HepG2 (cell line): ENCODE data around the gene MTREX. TPM values are rescaled to one million over a fixed set of nuclear protein-coding genes. Genes with fewer than 3 reads are reported as not detected.

Source experiments
- ATAC-seq: fragments of 200-7000 bp; cut with Tn5 transposase; 3 replicates; pipeline ENCODE4 v1.9.1; 2020; ENCODE audit warnings: mild to moderate bottlenecking, moderate library complexity
- BruUV-seq: library from RNA; stranded (reverse); fragments of 400-500 nt; replicated peaks from 2 replicates; lab custom pipeline; 2021; lab: Mats Ljungman, UMichigan
- CTCF ChIA-PET: fragments of 300-600 bp; formaldehyde crosslinking; extraction: SDS; loops from one replicate; lab custom pipeline; 2021; ENCODE audit warnings: low total read pairs, inconsistent platforms, low intra/inter-chr PET ratio; lab: Yijun Ruan, JAX
- POLR2A ChIA-PET: fragments of 350-600 bp; sonication (Branson Sonifier 250); formaldehyde crosslinking; loops from one replicate; lab custom pipeline; 2020; ENCODE audit warnings: antibody characterized with exemption, inconsistent platforms; lab: Yijun Ruan, JAX
- DNase-seq: peaks from one replicate; pipeline ENCODE4 v3.0.0-alpha.2; 2015; ENCODE audit warnings: low spot score
- FAIRE-seq: peaks from 3 replicates; lab custom pipeline; 2011; peaks lifted over from hg19 to GRCh38; lab: Jason Lieb, UNC
- H2AFZ ChIP-seq: one replicate; pipeline ENCODE4 v1.6.1; 2011; ENCODE audit warnings: low read length, inconsistent platforms
- H3K27ac ChIP-seq: fragments of 300-600 bp; 3 replicates; pipeline ENCODE4 v1.8.0; 2011; ENCODE audit warnings: mixed run types, mild to moderate bottlenecking, mixed read lengths, low read length, inconsistent platforms; ENCODE audit not compliant: insufficient read depth; ENCODE audit errors: extremely low read length
- H3K27me3 ChIP-seq, 2 experiments: fragments of 200-600 bp in 1 of 2; 2 replicates in 1 of 2; 3 replicates in 1 of 2; pipeline versions ENCODE4 v1.6.0 to v1.8.0; 2011; ENCODE audit warnings: low read length in 2 of 2, mild to moderate bottlenecking in 2 of 2, moderate library complexity in 2 of 2, inconsistent platforms in 1 of 2; ENCODE audit not compliant: insufficient read depth in 2 of 2, control insufficient read depth in 1 of 2
- H3K36me3 ChIP-seq, 2 experiments: fragments of 200-600 bp in 1 of 2; replicated peaks in 1 of 2; 2 replicates in 1 of 2; 3 replicates in 1 of 2; pipeline versions ENCODE4 v1.5.1 to v1.8.0; 2011; ENCODE audit warnings: low read length in 2 of 2, inconsistent platforms in 1 of 2; ENCODE audit not compliant: insufficient read depth in 2 of 2, control insufficient read depth in 1 of 2
- H3K4me1 ChIP-seq: 2 replicates; pipeline ENCODE4 v1.5.1; 2012; ENCODE audit warnings: low read length, inconsistent platforms; ENCODE audit not compliant: insufficient read depth
- H3K4me2 ChIP-seq: 2 replicates; pipeline ENCODE4 v1.6.0; 2011; ENCODE audit warnings: low read depth, low read length, inconsistent platforms
- H3K4me3 ChIP-seq, 3 experiments: fragments of 200-600 bp in 1 of 3; sonication (generic), shearing (Covaris generic) in 1 of 3; replicated peaks in 1 of 3; 2 replicates each; pipeline ENCODE4 v1.5.1; 2011 to 2016; ENCODE audit warnings: low read length in 3 of 3, inconsistent platforms in 2 of 3, low read depth in 2 of 3, mild to moderate bottlenecking in 2 of 3, control low read depth in 1 of 3, mixed read lengths in 1 of 3; ENCODE audit not compliant: insufficient read depth in 1 of 3
- H3K79me2 ChIP-seq: one replicate; pipeline ENCODE4 v1.6.1; 2011; ENCODE audit warnings: low read length, inconsistent platforms; ENCODE audit not compliant: insufficient read depth
- H3K9ac ChIP-seq: 2 replicates; pipeline ENCODE4 v1.6.0; 2011; ENCODE audit warnings: mild to moderate bottlenecking, low read depth, low read length, inconsistent platforms; ENCODE audit not compliant: insufficient read depth
- H3K9me3 ChIP-seq: 2 replicates; pipeline ENCODE4 v1.5.1; 2012; ENCODE audit warnings: mild to moderate bottlenecking, low read length
- H4K20me1 ChIP-seq: 2 replicates; pipeline ENCODE4 v1.6.0; 2011; ENCODE audit warnings: inconsistent platforms, mild to moderate bottlenecking, low read length, moderate library complexity; ENCODE audit not compliant: insufficient read depth
- ATF7 ChIP-seq, 2 experiments: fragments of 450-650 bp in 1 of 2; sonication (generic) in 1 of 2; formaldehyde crosslinking in 1 of 2; IDR thresholded peaks; 2 replicates each; pipeline versions ENCODE4 v1.4.0 to v1.6.1; 2016 to 2020; ENCODE audit warnings: antibody characterized with exemption in 1 of 2, mild to moderate bottlenecking in 1 of 2, missing genetic modification reagents in 1 of 2
- ATRX ChIP-seq: sonication (generic); formaldehyde crosslinking; IDR thresholded peaks from 2 replicates; pipeline ENCODE4 v1.4.0; 2020; ENCODE audit warnings: missing genetic modification reagents, borderline replicate concordance
- FOXO1 ChIP-seq: sonication (generic); formaldehyde crosslinking; IDR thresholded peaks from 2 replicates; pipeline ENCODE4 v1.4.0; 2020; ENCODE audit warnings: missing genetic modification reagents
- HNF4G ChIP-seq, 2 experiments: sonication (generic) in 1 of 2; formaldehyde crosslinking in 1 of 2; IDR thresholded peaks; 2 replicates each; pipeline versions ENCODE4 v1.4.0 to v1.6.1; 2011 to 2020; ENCODE audit warnings: borderline replicate concordance in 2 of 2, low read depth in 2 of 2, mild to moderate bottlenecking in 2 of 2, low read length in 1 of 2, missing genetic modification reagents in 1 of 2, moderate library complexity in 1 of 2
- IKZF4 ChIP-seq: sonication (generic); formaldehyde crosslinking; IDR thresholded peaks from 2 replicates; pipeline ENCODE4 v1.5.1; 2020; ENCODE audit warnings: borderline replicate concordance, mild to moderate bottlenecking, low read depth, missing genetic modification reagents; ENCODE audit errors: not compliant biosample characterization
- KAT7 ChIP-seq: IDR thresholded peaks from 2 replicates; pipeline ENCODE4 v1.6.1; 2018; ENCODE audit warnings: borderline replicate concordance, missing compliant biosample characterization
- KDM1A ChIP-seq: IDR thresholded peaks from 2 replicates; pipeline ENCODE4 v1.6.1; 2016; ENCODE audit warnings: missing compliant biosample characterization
- PCBP2 ChIP-seq: fragments of 200-400 bp; formaldehyde crosslinking; optimal IDR thresholded peaks from 2 replicates; pipeline ENCODE3; 2018; ENCODE audit warnings: low read length, low read depth; ENCODE audit not compliant: poor library complexity, severe bottlenecking
- RBM22 ChIP-seq: fragments of 200-400 bp; formaldehyde crosslinking; optimal IDR thresholded peaks from 2 replicates; pipeline ENCODE3; 2017; ENCODE audit warnings: mild to moderate bottlenecking, low read length, moderate library complexity
- TBL1XR1 ChIP-seq: fragments of 150-350 bp; IDR thresholded peaks from 2 replicates; pipeline ENCODE4 v1.6.1; 2014; ENCODE audit warnings: borderline replicate concordance, low read length; ENCODE audit not compliant: partially characterized antibody
- ZBTB7A ChIP-seq: sonication (generic); formaldehyde crosslinking; IDR thresholded peaks from 2 replicates; pipeline ENCODE4 v1.8.0; 2022; ENCODE audit warnings: mild to moderate bottlenecking, missing genetic modification reagents
- ZFP36L2 ChIP-seq: sonication (generic); formaldehyde crosslinking; IDR thresholded peaks from 2 replicates; pipeline ENCODE4 v1.4.0; 2020; ENCODE audit warnings: missing genetic modification reagents
- WGBS: methylation state at CpG from one replicate; pipeline ENCODE4 v1.1.6; 2017; ENCODE audit warnings: low lambda C conversion rate; 5-methylcytosine and 5-hydroxymethylcytosine counted together
- in situ Hi-C: cut with HindIII; loops from 2 replicates; pipeline ENCODE4 v1.10.0; 2017; ENCODE audit warnings: low pct_unique_long_range_greater_than_20kb; ENCODE audit not compliant: extremely low pct_ligation_motif_present
- intact Hi-C: fragments of 100-400 bp; cut with micrococcal nuclease; formaldehyde crosslinking; loops from one replicate; pipeline ENCODE4 v1.10.0; 2022; ENCODE audit not compliant: unreplicated experiment
- polyA plus RNA-seq, 8 experiments: library from polyadenylated mRNA; depleted of rRNA in 3 of 8; stranded (reverse) in 7 of 8; unstranded in 1 of 8; fragments of >200 nt; fragmentation: Illumina TruSeq in 4 of 8; extraction: Trizol in 4 of 8; gene quantifications; 2 replicates each; pipeline versions ENCODE4 v1.2.1 to v1.2.3, GENCODE V29; 2011 to 2016; ENCODE audit warnings: low read depth in 4 of 8, missing spikeins in 1 of 8, mixed read lengths in 1 of 8; ENCODE audit not compliant: insufficient read depth in 1 of 8
- total RNA-seq, 5 experiments: library from RNA; depleted of rRNA; stranded (reverse); fragments of >200 nt; fragmentation: Illumina TruSeq; extraction: Trizol; gene quantifications; 2 replicates each; pipeline ENCODE4 v1.2.3, GENCODE V29; 2016; ENCODE audit warnings: low read depth in 1 of 5
- TF ChIP-seq, protein P1 (sequence below): sonication (generic); formaldehyde crosslinking; IDR thresholded peaks from 2 replicates; pipeline ENCODE4 v1.4.0; 2020; ENCODE audit warnings: mild to moderate bottlenecking, missing genetic modification reagents
- TF ChIP-seq, protein P2 (sequence below): sonication (generic); formaldehyde crosslinking; IDR thresholded peaks from 2 replicates; pipeline ENCODE4 v1.5.0; 2020; ENCODE audit warnings: mild to moderate bottlenecking, low read depth, missing genetic modification reagents, borderline replicate concordance
- TF ChIP-seq, protein P3 (sequence below): sonication (generic); formaldehyde crosslinking; IDR thresholded peaks from 2 replicates; pipeline ENCODE4 v1.9.0; 2021; ENCODE audit warnings: missing genetic modification reagents, borderline replicate concordance
- TF ChIP-seq, protein P4 (sequence below): sonication (generic); formaldehyde crosslinking; IDR thresholded peaks from 2 replicates; pipeline ENCODE4 v1.5.1; 2020; ENCODE audit warnings: mild to moderate bottlenecking, moderate library complexity, missing genetic modification reagents

MTREX gene
- total and polyA plus RNA-seq, 2 of the 13 experiments (the other 11 are each of a cell fraction or from before 2014, with no cell fraction given): 16.4 to 91.5 TPM

DNA sequence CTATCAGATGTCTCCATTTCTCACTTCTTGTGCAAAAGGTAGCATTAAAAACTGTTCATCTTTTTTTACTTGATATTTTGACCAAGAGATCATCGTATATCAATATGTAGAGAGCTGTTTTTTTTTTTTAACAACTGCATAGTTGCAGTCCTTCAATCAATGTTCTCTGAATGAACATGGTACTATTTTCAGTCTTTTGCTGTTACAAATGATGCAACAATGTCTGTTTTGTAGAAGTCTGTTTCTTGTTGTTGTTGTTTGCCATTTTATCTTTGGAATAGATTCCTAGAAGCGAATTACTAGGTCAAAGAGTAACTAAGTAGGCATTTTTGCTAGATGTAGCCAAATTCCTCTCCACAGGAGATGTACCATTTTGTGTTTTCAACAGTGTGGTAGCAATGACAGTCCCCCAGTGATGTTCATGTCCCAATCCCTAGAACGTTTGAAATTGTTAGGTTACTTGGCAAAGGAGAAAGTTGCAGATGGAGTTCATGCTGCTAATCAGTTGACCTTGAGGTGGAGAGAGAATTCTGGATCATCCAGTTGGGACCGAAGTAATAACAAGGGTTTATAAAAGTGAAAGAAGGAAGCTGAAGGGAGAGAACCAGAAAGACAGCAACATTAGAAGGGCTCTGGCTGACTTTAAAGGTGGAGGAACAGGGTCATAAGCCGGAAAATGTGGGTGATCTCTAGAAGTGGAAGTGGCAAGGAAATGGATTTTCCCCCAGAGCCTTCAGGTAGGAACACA is 6.3 kb downstream of the MTREX start (continued):
- TF ChIP-seq, protein P1, sequence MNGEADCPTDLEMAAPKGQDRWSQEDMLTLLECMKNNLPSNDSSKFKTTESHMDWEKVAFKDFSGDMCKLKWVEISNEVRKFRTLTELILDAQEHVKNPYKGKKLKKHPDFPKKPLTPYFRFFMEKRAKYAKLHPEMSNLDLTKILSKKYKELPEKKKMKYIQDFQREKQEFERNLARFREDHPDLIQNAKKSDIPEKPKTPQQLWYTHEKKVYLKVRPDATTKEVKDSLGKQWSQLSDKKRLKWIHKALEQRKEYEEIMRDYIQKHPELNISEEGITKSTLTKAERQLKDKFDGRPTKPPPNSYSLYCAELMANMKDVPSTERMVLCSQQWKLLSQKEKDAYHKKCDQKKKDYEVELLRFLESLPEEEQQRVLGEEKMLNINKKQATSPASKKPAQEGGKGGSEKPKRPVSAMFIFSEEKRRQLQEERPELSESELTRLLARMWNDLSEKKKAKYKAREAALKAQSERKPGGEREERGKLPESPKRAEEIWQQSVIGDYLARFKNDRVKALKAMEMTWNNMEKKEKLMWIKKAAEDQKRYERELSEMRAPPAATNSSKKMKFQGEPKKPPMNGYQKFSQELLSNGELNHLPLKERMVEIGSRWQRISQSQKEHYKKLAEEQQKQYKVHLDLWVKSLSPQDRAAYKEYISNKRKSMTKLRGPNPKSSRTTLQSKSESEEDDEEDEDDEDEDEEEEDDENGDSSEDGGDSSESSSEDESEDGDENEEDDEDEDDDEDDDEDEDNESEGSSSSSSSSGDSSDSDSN (CRISPR knock-in tag): no peak
- TF ChIP-seq TBL1XR1: no peak
- TF ChIP-seq KAT7 (CRISPR knock-in tag): no peak
- peak; percentile 38 for TF ChIP-seq ATF7 (IDR thresholded peaks at IDR 0.05)
- no peak for TF ChIP-seq ATF7 (CRISPR knock-in tag; IDR thresholded peaks at IDR 0.05)
- peak; percentile 32 for TF ChIP-seq RBM22
- no peak for TF ChIP-seq FOXO1 (CRISPR knock-in tag)
- no peak for TF ChIP-seq IKZF4
- TF ChIP-seq ZBTB7A (CRISPR knock-in tag): no peak
- no peak for TF ChIP-seq PCBP2
- no peak for TF ChIP-seq KDM1A

DNA sequence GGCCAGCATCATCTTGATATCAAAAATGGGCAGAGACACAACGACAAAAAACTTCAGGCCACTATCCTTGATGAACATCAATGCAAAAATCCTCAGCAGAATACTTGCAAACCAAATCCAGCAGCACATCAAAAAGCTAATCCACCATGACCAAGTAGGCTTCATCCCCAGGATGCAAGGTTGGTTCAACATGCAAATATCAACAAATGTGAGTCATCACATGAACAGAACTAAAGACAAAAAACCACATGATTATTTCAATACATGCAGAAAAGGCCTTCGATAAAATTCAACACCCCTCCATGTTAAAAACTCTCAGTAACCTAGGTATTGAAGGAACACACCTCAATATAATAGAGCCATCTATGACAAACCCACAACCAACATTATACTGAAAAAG is 8.5 kb downstream of the MTREX start:
- DNase-seq (no peak), FAIRE-seq (no peak), ATAC-seq (no peak)
- no peaks in the 10 kb centered on the region for H3K9me3 ChIP-seq
- ChIA-PET POLR2A (no interaction called here), CTCF (no interaction called here)
- peaks cover 23% of the 10 kb centered on the region for H3K4me1 ChIP-seq
- WGBS: 100% methylated on average over 2 of the region's 2 CpGs
- intact Hi-C loops: no loop called here
- H3K27ac ChIP-seq: no peak overlapping the region
- H3K79me2 ChIP-seq: peaks cover 96% of the 10 kb centered on the region
- H3K4me2 ChIP-seq: no peak overlapping the region
- no peak overlapping the region for H3K4me3 ChIP-seq
- no peaks in the 10 kb centered on the region for H3K27me3 ChIP-seq
- no peak overlapping the region for H2AFZ ChIP-seq
- peaks cover 1 to 11% of the 10 kb centered on the region in 2 experiments; a peak in 2 of 5 replicates for H3K36me3 ChIP-seq
- in situ Hi-C loops: no loop called here
- H4K20me1 ChIP-seq: no peaks in the 10 kb centered on the region; the same call in 1 of the 2 replicates
- no TSS peak for BruUV-seq
- H3K9ac ChIP-seq: no peak overlapping the region
- TF ChIP-seq ATRX (CRISPR knock-in tag): no peak
- TF ChIP-seq, protein P2, sequence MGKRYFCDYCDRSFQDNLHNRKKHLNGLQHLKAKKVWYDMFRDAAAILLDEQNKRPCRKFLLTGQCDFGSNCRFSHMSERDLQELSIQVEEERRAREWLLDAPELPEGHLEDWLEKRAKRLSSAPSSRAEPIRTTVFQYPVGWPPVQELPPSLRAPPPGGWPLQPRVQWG (CRISPR knock-in tag): no peak
- no peak for TF ChIP-seq HNF4G (IDR thresholded peaks at IDR 0.05; ENCODE audit: borderline replicate concordance, low read depth, low read length)
- TF ChIP-seq HNF4G (CRISPR knock-in tag; IDR thresholded peaks at IDR 0.05; ENCODE audit: borderline replicate concordance, low read depth): no peak
- TF ChIP-seq, protein P3, sequence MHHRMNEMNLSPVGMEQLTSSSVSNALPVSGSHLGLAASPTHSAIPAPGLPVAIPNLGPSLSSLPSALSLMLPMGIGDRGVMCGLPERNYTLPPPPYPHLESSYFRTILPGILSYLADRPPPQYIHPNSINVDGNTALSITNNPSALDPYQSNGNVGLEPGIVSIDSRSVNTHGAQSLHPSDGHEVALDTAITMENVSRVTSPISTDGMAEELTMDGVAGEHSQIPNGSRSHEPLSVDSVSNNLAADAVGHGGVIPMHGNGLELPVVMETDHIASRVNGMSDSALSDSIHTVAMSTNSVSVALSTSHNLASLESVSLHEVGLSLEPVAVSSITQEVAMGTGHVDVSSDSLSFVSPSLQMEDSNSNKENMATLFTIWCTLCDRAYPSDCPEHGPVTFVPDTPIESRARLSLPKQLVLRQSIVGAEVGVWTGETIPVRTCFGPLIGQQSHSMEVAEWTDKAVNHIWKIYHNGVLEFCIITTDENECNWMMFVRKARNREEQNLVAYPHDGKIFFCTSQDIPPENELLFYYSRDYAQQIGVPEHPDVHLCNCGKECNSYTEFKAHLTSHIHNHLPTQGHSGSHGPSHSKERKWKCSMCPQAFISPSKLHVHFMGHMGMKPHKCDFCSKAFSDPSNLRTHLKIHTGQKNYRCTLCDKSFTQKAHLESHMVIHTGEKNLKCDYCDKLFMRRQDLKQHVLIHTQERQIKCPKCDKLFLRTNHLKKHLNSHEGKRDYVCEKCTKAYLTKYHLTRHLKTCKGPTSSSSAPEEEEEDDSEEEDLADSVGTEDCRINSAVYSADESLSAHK (CRISPR knock-in tag): no peak
- TF ChIP-seq, protein P4, sequence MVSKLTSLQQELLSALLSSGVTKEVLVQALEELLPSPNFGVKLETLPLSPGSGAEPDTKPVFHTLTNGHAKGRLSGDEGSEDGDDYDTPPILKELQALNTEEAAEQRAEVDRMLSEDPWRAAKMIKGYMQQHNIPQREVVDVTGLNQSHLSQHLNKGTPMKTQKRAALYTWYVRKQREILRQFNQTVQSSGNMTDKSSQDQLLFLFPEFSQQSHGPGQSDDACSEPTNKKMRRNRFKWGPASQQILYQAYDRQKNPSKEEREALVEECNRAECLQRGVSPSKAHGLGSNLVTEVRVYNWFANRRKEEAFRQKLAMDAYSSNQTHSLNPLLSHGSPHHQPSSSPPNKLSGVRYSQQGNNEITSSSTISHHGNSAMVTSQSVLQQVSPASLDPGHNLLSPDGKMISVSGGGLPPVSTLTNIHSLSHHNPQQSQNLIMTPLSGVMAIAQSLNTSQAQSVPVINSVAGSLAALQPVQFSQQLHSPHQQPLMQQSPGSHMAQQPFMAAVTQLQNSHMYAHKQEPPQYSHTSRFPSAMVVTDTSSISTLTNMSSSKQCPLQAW (CRISPR knock-in tag): no peak
- no peak for TF ChIP-seq ZFP36L2 (CRISPR knock-in tag)
